ENCODE measurements around the gene ARHGAP21.

The ARHGAP21 gene

DNA sequence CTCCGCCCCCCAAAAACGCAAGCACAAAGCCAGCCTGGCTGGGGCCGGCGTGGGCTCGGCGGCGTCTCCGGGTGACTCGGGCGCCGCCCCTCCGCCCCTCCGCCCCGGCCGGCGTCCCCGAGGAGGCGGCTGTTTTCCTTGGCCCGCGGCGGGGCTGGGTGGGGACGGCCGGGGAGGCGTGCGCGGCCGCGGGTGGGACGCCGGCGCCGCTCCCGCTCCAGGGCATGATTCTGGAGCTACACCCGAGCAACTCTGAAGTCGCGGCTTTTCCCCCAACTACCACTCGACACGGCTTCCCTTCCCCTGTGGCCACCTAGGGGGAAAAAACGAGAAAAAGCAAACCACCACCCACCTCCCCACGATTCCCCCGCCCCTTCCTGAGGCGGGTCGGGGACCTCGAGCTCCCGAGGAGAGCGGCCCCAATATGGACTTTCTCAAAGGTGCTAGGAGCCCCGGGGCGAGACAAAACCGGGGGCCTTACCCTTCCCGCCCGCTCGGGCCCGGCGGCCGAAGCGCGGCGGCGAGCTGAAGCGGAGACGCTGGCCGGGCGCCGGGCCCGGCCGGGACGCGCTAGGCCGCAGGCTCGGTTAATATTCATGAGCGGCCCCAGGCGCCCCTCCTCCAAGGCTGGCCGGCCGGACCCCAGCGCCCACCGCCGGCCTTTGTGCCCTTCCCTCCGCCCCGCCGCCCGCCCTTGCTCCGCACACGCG lies 856 bp downstream of the ARHGAP21 start:
- no peak for DNase-seq (ENCODE audit: low read depth in 2 of 2)

DNA sequence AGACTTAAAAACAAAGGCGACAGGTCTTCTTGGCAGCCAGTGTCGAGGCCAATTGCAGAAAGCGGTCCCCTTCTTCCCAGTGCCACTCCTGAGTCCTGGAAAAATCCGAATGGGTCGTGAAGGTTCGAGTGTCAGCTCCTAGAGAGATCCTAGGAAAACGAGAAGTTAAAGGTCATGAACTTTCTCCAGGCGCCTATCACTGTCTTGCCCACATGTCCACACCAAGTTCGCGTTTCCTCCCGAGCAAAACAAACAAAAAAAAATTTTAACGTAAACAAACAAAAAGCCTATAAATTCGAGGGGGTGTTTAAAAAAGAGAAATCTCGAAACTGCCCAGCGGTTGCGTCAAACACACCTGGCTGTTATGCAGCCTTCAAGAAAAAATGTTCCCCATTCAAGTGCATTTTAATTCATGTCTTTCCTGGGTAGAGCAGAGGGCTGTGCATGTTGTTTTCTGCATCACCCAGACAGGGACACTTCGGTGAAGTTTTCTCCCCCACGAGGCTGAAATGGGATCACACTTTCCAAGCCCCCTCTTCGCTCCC lies 1.5 kb downstream of the ARHGAP21 start:
- no peak for DNase-seq (ENCODE audit: low read depth in 2 of 2)

DNA sequence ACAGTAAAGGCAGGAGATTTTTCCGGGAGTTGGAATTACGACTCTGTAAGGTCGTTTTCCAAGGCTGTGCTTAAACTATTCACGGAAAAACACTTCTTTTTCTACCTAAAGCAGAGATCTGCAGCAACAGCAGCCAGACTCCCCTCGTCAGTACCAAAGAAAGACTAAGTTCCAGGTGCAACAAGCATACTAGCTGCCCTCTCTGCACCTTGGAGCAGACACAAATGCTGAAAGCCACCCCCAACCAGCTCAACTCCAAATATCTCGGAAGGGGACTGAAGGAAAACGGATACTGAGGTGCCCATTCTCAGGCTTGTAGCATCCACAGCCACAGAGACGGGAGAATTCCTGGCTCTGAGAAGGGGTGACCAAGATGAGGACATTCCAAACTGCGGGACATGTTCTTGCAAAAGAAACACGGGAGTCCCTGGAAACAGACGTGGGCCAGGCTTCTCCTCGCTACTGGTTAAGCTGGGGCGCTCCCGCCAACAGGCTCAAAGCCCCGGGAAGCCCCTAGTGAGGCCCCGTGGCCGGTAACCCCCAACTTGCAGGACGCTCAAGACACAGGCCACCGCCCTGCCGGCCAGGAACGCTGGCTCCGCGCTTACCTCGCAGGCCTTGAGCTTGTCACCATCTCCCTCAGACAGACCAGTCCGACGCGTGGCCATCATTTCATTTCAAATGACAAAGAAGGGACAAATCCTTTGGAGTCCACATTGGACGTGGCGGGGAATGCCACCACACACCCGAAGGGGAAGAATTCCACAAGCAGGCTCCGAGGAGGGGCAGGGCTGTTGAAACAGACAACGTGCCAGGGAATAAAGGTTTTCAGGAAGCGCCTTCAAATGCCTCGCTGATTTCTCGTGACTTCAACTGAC lies 2.2 kb downstream of the ARHGAP21 start:
- DNase-seq (ENCODE audit: low read depth in 2 of 2): no peak

DNA sequence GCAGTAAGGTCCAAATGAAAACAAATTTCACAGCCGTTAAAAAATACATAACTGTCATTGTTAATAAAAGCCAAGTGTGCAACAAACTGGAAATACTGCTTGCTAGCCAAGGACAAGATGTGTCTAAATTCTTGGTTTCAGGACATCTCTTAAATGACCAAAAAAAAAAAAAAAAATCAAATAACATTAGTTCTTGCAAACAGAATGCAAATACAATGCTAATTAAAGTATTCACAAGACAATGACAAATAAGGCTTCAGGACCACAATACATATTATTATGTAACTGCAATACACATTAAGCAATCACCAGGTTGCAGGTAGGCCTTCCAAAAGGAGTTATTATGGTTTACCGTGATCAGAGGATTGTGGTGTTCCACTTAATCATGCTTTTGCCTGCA lies 3.6 kb downstream of the ARHGAP21 start:
- DNase-seq (ENCODE audit: low read depth in 2 of 2): no peak

DNA sequence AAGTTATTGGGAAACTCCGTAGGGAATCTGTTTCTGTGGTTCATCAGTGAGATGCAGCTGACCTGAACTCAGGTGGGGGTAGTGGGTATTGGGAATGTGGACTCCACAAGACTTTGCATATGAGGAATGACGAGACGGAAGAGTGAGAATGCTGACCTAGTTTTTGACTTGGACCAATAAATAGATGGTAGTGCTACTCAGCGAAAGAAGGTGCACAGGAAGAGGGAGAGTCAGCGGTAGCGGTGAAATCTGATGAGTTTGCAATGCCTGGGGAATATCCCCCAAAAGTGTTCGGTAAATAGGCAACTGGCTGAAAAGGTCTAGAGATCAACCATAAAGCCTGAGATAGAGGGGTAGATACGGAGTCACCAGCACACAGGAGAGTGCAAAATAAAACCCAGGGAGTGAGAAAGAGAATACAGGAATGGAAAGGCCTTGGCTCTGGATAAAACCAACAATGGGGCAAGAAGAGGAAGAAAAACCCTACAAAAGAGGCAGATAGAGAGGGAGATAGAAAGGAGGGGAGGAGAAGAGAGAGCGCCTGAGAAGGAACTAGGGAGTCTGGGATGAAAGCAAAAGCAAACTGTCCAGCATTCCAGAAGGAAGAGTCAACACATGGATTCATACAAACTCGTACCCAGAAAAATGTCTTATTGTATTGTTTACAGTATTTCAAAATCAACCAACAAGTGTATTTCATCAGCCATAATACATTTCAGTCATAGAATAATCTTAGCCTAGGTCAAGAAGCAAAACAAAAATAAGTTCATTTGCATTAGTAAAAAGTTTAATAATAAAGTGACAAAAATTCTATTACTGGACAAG lies 5.4 kb downstream of the ARHGAP21 start:
- no peak for DNase-seq (ENCODE audit: low read depth in 2 of 2)

DNA sequence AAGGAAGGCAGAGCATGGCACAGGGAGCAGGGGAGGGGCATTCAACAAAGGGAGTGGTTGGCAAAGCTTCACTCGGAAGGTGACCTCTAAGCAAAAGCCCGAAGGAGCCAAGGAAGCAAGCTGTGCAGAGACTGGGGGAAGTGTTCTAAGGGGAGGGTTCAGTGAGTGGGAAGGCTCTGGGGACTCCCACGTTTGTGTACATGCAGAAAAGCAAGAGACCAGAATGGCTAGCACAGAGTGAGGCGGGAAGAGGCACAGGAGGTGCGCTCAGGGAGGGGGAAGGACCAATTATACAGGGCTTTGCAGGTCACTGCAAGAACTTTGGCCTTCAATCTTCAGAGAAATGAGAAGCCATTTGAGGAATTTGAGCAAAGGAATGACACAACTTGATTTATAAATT lies 7.4 kb downstream of the ARHGAP21 start:
- DNase-seq (ENCODE audit: low read depth in 2 of 2): no peak

DNA sequence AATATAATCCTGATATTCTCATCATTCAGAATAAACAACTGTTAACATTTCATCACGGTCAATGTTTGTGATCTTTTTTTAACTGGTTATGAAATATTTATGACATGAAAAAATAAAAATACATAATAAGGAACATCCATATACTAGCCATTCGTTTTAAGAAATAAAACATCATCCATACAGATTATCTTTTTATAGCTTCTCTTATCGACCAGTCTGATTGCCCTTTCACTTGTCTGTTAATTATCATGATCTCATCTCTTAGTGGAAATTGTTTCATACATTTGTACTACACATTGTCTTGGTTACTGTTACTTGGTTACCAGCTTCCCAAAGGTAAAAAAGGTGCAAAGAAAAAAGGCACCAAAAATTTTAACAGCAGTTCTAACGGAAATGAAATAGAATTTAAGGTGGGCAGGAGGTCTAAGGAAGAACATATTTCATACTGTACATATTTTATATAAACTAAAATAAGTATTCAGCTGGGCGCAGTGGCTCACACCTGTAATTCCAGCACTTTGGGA lies 8.4 kb downstream of the ARHGAP21 start:
- DNase-seq (ENCODE audit: low read depth in 2 of 2): no peak

DNA sequence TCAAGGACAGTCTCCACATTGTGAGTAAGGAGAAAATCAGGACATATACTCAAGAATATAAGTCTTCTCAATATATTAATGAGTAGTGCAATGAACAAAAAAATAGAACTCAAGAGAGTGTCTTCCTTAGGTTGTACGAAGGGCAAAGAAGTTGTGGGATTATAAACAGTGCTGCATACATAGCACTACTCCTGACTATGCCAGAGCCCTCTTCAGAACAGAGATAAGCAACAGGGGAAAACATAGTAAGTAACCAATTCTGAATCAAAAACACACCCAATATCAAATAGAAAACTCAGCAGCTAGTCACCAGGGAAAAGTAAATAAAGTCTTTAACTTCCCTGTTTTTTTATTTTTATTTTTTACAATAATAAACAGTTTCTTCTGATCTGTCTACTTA lies 10.6 kb downstream of the ARHGAP21 start:
- DNase-seq (ENCODE audit: low read depth in 2 of 2): no peak

DNA sequence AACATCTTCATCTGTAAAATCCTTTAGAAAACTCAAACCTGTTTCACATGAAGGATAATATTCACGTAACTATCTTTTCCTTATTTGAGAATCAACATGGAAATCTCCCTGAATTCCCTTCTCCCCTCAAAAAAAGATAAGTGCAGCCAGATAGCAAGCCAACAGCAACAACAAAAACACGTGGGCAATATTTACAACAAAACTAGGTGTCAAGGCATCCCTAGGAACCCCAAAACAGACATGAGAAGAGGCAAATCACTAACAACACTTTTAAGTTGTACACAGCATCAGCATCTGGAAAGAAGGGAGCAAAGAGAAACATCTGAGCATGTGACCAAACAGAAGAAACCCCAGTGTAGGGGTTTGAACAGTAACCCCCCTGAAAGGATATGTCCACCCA lies 12.2 kb downstream of the ARHGAP21 start:
- no peak for DNase-seq (ENCODE audit: low read depth in 2 of 2)

DNA sequence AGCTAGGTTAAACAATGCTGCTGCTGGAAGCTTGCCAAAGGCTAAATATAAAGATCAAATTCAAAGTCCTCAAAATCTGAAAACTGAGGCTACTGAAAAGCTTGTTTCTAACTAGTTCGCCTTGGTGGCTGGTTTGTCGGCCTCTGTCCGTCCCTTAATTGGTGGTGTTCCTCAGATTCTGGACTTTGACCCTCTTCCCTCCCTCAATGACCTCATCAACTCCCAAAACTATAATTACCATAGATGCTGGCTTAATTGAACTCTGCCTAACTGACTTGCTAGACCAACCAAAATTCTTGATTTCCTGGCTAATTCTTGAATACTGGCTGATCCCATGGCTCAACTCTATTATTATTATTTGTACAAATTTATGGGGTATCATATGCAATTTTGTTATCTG lies 15.6 kb downstream of the ARHGAP21 start:
- DNase-seq (ENCODE audit: low read depth in 2 of 2): no peak

DNA sequence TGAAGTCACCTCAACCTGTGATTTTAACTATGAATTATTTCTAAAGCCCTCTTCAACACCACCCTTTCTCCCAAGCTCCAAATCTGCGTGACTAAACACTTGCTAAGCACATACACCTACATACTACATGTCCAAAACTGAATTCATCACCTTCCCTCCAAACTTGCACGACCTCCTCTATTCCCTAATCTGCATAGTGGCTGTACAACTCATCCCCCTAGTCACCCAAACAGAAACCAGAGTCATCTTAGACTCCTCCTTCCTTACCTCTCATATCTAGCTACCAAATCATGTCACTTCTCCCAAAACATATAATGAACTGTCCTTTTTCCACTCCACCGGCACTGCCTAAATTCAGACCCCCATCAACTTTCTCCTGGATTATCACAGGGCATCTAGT lies 16.2 kb downstream of the ARHGAP21 start:
- no peak for DNase-seq (ENCODE audit: low read depth in 2 of 2)

DNA sequence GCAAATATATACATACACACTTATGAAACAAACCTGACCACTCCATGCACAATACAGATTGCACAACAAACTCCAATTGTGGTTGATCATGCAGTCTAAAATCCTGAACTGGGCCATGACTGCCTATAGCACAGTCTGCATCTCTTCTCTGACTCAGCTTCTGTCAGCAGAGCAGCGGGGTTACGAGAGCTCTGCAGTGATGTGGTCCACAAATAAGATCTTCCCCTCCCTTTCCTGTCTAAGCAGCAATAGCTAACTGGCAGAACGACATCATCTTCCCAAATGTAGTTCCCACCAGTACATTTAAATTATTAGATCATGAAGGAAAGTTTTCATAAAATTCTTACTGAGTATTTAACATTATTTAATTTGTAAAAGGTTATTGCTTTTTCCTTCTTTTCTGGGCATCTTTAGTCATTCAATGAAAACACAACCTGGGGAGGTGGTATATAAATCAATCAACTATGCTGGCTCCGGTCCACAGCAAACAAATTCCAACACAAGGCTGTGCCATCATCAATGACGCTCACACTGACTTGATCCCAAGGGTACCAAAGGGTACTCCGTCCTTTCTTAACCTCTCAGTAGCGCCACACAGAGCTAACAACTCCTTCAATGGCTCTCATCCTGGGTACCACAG lies 17.1 kb downstream of the ARHGAP21 start:
- DNase-seq (ENCODE audit: low read depth in 2 of 2): no peak

DNA sequence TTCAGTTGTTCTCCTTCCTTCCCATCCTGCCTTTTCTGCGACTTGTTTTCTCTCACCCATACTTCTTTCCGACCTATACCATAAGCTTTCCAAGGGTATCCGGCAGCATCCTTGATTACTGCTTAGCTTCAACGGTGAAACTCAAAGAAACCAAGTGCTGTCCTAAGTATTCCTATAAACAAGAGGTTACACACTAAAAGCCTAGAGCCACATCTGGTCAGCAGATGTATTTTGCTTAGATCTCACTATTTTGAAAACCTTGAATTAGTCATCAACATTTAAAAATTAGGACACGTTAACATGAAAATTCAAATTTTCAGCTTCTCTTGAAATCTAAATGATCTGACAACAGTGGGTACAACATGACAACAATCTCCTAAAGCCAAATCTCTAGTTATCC lies 20.0 kb downstream of the ARHGAP21 start:
- DNase-seq (ENCODE audit: low read depth in 2 of 2): no peak

DNA sequence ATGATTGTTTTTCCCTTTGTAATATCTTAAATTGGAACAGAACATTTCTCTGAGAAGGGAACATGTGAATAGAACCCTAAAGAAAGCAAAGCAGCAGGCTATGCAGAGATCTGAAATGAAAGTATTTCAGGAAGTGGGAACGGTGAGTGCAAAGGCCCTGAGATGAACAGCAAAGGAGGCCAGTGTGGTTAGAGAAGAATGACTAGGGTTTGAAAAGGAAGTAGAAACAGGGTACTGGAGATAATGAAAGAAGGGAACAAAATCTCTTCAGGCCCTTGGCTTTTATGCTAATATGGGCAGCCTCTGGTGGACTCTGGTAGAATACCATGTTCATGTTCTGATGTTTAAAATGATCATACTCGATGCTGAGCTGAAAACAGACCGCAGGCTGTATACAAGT lies 22.2 kb downstream of the ARHGAP21 start:
- DNase-seq (ENCODE audit: low read depth in 2 of 2): no peak

DNA sequence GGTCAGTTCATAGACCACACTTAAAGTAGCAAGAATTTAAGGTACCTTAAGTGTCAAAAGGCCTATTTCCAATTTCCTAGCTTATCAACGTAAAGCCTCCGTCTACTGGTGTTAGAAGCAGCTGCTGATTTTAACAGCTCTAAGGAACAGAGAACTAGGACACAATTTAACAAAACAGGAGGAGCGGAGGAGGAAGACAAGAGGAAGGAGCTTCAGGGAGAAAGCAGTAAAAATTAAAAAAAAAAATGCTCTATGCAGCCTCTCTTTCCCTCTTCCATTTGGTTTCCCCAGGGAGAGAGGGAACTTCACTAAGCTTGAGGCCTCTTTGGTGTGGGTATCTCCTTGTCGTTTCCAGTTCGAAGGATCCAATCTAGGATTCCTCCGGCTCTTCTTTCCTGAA lies 22.7 kb downstream of the ARHGAP21 start:
- DNase-seq (ENCODE audit: low read depth in 2 of 2): no peak

DNA sequence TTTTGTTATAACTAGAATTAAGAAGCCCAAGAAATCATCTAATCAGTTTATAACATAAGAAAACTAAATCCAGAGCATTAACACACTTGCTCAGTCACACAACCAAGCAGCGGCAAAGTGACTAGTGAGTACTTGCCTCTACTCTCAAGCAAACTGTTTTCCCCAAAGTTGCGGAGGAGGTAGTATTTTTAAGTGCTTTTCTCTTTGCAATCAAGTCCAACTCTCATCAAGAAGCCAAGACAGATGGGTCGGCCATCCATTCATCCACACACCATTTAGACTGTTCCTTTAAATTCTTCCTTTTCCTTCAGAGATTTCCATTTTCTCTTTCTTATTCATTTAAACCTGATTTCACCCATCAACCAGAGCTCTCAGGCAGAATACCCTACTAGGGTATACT lies 25.4 kb downstream of the ARHGAP21 start:
- DNase-seq (ENCODE audit: low read depth in 2 of 2): no peak

DNA sequence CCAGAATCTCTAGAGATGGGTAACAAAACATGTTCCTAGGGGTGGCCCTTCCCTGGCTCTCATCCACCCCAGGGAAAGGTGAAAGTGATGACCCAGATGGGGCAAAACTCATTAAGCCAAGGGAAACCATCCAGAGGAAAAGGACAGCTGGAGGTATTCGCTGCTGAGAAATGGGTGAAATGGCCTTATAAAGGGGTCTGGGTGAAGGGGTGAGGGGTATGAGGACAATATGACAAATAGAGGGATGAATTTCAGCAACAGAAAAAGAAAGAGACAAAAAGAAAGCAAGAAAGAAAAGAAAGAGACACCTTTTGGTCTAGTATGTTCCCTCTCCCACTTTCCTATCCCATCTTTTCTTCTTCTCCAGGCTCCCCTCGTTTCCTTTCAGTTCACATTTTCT lies 26.6 kb downstream of the ARHGAP21 start:
- DNase-seq (ENCODE audit: low read depth in 2 of 2): no peak

DNA sequence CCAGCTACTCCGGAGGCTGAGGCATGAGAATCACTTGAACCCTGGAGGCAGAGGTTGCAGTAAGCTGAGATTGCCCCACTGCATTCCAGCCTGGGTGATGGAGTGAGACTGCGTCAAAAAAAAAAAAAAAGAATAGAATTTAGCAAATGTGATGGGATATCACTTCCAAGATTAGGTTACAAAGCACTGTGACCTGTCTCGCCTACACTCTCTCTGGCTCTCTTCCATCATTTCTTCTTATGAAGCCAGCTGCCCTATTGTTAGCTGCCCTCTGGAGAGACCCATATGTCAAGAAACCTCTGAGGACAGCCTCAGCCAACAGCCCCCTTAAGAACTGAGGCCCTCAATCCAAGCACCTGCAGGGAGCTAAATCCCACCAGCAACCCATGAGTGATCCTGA lies 28.2 kb downstream of the ARHGAP21 start:
- DNase-seq (ENCODE audit: low read depth in 2 of 2): no peak

DNA sequence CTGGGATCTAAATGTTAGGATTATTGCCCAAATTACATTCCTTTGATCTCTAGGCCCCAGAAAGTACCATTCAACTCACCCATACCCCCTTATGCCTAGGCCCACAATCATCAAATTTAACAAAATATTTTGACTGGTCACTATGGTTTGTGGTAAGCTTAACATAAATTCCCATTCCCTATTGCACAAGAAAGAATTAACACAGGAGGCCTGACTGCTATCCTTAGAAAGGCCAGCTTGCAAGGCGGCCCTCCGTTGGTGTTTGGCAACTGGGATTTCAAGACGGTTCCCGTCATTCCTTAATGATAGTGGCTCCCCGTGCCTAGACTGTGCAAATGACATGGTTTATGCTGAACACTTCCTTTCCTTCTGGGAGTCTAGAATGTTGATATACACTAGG lies 29.6 kb downstream of the ARHGAP21 start:
- DNase-seq (ENCODE audit: low read depth in 2 of 2): no peak

DNA sequence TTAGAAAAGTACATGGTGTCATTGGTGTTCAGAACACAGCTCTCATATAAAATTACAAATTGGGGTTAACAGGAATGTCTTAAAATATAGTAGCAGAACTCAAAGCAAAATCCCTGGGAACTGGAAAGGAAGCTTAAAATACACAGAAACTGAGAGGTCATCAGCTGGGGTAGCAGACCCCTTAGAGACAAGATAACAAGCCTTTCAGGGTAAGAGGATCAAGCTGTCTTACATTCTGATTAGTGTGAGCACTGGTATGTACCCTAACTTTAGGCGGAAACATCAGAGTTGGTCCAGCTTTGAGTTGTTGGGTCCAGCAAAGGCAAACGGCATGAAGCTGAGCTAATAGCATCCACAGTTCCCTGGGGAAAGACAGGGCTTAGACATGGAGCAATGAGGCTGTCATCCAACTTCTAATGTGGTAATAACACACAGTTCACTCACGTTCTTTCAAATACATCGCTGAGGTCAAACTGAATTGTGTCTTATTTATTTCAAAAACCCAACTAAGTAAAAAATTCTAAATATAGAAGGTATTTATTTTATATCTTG lies 32.6 kb downstream of the ARHGAP21 start:
- DNase-seq (ENCODE audit: low read depth in 2 of 2): no peak

DNA sequence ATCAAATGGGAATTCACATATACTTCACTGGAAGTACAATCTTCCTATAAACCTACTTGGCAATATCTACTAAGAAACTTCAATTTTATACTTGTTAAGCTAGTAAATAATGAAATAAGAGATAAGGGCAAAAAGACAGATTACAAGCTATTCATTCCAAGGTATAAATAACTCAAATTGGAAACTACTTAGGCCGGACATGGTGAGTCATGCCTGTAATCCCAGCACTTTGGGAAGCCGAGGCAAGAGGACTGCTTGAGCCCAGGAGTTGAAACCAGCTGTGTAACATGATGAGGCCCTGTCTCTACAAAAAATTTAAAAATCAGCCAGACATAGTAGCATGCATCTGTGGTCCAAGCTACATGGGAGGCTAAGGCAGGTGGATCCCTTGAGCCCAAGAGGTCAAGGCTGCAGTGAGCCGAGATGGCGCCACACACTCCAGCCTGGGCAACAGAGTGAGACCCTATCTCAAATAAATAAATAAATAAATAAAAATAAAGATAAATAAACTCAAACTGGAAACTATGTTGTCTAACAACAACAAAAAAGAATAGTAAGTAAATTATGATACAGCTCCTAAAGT lies 37.6 kb downstream of the ARHGAP21 start:
- DNase-seq (ENCODE audit: low read depth in 2 of 2): no peak

All from stimulated activated CD4-positive, alpha-beta T cell treated with anti-CD3 and anti-CD28 coated beads, Interleukin-4, amount 100 ng/mL, for 48 hours (primary cell).